Panc1 (cell line): ENCODE results near the gene SLC43A1.

Source experiments
- CTCF ChIP-seq: fragments of 450-650 bp; IDR thresholded peaks from 2 replicates; pipeline ENCODE4 v1.5.1; 2017; ENCODE audit warnings: mild to moderate bottlenecking
- POLR2AphosphoS5 ChIP-seq: IDR thresholded peaks from 2 replicates; pipeline ENCODE4 v1.6.1; 2012; ENCODE audit warnings: mild to moderate bottlenecking, low read depth, low read length, moderate library complexity
- SIN3A ChIP-seq: IDR thresholded peaks from 2 replicates; pipeline ENCODE4 v1.6.1; 2012; ENCODE audit warnings: low read depth, mild to moderate bottlenecking, low read length, moderate library complexity, borderline replicate concordance; ENCODE audit not compliant: insufficient read depth
- TF ChIP-seq, protein P1 (sequence below), 2 experiments: IDR thresholded peaks; 2 replicates each; pipeline ENCODE4 v1.6.1; 2011 to 2012; ENCODE audit warnings: low read depth in 2 of 2, control low read depth in 1 of 2, low read length in 1 of 2, mild to moderate bottlenecking in 1 of 2, moderate library complexity in 1 of 2; ENCODE audit not compliant: insufficient read depth in 1 of 2

GRCh38 chr11:57477507-57478189, 37.9 kb downstream of the SLC43A1 start:
- TF ChIP-seq CTCF: no peak
- no peak for TF ChIP-seq POLR2AphosphoS5
- no peak for TF ChIP-seq SIN3A
- TF ChIP-seq, protein P1, sequence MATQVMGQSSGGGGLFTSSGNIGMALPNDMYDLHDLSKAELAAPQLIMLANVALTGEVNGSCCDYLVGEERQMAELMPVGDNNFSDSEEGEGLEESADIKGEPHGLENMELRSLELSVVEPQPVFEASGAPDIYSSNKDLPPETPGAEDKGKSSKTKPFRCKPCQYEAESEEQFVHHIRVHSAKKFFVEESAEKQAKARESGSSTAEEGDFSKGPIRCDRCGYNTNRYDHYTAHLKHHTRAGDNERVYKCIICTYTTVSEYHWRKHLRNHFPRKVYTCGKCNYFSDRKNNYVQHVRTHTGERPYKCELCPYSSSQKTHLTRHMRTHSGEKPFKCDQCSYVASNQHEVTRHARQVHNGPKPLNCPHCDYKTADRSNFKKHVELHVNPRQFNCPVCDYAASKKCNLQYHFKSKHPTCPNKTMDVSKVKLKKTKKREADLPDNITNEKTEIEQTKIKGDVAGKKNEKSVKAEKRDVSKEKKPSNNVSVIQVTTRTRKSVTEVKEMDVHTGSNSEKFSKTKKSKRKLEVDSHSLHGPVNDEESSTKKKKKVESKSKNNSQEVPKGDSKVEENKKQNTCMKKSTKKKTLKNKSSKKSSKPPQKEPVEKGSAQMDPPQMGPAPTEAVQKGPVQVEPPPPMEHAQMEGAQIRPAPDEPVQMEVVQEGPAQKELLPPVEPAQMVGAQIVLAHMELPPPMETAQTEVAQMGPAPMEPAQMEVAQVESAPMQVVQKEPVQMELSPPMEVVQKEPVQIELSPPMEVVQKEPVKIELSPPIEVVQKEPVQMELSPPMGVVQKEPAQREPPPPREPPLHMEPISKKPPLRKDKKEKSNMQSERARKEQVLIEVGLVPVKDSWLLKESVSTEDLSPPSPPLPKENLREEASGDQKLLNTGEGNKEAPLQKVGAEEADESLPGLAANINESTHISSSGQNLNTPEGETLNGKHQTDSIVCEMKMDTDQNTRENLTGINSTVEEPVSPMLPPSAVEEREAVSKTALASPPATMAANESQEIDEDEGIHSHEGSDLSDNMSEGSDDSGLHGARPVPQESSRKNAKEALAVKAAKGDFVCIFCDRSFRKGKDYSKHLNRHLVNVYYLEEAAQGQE (IDR thresholded peaks at IDR 0.05; ENCODE audit: insufficient read depth in 1 of 2, low read depth in 2 of 2, low read length in 1 of 2): no peak
